VCaP (cell line): ENCODE results near the gene RPL3.
A peak's percentile ranks its signal among the peaks of the same experiment; 100 is the strongest.

Experiments used
- H3K27ac ChIP-seq: fragments of 450-650 bp; 2 replicates; pipeline ENCODE4 v1.5.1; 2017
- TF ChIP-seq, protein P1 (sequence below): fragments of 450-650 bp; conservative IDR thresholded peaks from 2 replicates; pipeline ENCODE4 v1.5.1; 2017; ENCODE audit warnings: mild to moderate bottlenecking, moderate library complexity

The RPL3 gene

DNA sequence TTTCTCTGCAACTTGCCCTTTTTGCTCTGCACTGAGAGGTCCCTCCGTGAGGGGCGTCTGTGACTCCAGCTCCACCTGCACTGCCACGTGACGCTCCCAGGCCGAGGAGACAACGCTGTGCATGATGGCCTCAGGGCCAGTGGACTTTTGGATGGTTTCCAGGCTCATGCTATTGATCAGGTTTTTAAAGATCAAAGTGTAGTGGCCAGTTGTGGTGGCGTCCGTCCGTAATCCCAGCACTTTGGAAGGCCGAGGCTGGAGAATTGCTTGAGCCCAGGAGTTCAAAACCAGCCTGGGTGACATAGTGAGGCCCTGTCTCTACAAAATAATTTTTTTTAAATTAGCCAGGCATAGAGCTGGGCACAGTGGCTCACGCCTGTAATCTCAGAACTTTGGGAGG lies 16.1 kb downstream of the RPL3 start:
- TF ChIP-seq, protein P1, sequence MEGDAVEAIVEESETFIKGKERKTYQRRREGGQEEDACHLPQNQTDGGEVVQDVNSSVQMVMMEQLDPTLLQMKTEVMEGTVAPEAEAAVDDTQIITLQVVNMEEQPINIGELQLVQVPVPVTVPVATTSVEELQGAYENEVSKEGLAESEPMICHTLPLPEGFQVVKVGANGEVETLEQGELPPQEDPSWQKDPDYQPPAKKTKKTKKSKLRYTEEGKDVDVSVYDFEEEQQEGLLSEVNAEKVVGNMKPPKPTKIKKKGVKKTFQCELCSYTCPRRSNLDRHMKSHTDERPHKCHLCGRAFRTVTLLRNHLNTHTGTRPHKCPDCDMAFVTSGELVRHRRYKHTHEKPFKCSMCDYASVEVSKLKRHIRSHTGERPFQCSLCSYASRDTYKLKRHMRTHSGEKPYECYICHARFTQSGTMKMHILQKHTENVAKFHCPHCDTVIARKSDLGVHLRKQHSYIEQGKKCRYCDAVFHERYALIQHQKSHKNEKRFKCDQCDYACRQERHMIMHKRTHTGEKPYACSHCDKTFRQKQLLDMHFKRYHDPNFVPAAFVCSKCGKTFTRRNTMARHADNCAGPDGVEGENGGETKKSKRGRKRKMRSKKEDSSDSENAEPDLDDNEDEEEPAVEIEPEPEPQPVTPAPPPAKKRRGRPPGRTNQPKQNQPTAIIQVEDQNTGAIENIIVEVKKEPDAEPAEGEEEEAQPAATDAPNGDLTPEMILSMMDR, result no peak
- no peak overlapping the region for H3K27ac ChIP-seq

DNA sequence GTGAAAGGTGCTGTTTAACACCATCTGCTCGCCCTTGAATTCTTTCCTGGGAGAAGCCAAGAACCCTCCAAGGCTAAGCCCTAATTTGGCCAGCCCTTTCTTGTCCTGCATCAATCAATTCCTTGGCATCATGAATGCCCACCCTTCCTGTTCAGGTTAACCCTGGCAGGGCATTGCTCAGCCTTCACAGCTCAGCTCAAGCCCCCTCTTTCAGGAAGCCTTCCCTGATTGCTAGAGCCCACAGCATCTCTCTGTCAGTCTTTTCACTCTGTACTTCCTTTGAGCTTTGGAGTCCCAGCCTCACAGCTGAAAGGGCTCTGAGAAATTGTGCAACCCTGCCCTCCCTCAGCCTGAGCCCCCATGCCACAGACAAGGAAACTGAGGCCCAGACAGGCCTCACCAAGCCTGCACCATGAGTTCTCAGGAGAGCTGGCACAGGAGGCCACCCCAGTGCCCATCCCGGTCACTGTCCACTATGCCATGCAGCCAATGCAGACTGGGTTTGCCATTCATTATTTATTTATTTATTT lies 16.9 kb downstream of the RPL3 start:
- TF ChIP-seq, protein P1, result no peak
- no peak overlapping the region for H3K27ac ChIP-seq

- TF ChIP-seq, protein P1, result no peak
- no peak overlapping the region for H3K27ac ChIP-seq
Observed at GRCh38 chr22:39301926-39302325, 17.5 kb downstream of the RPL3 start.

GRCh38 chr22:39301108-39301507 lies 18.3 kb downstream of the RPL3 start:
- no peak overlapping the region for H3K27ac ChIP-seq
- TF ChIP-seq, protein P1, result no peak

DNA sequence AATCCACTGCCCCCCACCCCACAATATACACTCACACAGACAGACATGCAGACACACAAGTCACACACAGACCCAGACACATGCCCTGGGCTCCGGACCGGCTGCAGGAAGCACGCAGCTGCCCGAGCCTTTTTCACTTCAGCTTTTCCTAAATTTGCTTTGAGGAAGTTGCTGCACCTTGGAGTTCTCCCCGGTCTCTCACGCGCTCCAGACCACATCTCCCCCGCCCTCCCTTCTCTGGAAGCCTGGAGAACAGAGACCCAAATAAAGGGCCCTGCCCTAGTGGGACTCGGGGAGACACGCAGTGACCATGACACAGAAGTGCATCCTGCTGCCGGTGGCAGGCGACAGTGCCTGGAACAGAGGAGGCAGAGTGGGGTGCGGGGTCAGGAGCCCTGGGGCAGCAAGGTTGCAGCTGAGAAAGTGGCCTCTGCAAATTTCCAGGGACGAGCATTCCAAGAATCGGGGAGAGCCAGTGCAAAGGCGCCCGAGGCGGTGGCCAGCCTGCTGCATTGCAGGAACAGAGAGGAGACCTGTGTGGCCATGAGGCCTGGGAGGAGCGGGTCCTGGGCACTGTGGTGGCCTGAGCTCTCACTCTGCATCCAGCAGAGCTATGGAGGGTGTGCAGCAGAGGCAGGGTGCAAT lies 19.1 kb downstream of the RPL3 start:
- TF ChIP-seq, protein P1, result no peak
- H3K27ac ChIP-seq, result no peak overlapping the region

DNA sequence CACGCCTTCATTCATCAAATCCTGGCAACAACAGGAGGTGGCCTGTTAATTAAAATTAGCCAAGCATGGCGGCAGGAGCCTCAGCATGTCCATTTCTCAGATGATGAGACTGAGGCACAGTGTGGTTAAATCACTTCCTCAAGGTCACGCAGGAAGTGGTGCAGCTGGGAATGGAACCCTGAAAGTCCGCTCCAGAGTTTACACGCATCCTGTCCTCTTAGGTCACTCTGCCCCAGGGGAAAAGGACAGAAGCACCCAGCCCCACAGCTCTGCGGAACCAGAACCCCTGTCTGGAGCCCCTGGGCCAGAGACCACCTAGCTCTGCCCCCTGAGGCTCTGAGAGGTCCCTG lies 19.6 kb downstream of the RPL3 start:
- TF ChIP-seq, protein P1, result no peak
- H3K27ac ChIP-seq, result no peak overlapping the region

DNA sequence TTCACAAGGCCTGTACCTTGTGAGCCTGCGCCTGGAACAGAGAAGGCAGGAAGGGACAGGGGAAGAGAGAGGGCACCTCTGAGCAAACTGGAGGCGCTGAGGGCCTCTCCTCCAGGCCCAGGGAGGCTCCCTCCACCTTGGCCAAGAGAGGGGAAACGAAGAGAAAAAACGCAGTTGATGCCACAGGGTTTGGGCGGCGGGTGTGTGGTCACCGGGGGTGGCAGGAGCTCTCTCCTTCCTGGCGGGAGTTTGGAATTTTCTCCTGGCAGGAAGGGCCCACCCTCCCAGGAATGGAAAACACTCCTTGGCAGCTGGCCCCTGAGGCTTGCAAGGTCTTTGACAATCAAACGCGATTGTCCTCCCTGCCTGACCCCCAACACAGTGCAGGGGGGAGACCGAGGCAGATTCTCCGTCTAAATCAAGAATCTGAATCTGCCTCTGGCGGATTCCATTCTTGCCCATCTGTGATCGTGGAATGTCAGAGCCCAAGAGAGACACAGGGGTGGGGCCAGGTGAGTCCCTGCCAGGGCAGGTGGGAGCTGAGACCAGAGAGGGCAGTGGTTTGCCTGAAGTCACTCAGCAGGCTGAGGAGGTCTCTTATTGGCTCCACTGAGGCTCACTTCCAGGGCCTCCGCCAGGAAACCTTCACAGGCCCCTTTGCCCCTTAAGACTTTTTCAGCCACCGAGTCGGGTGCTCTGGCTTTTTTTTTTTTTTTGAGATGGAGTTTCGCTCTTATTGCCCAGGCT lies 21.0 kb downstream of the RPL3 start:
- TF ChIP-seq, protein P1, result no peak
- peak overlapping the region; percentile 43 for H3K27ac ChIP-seq
